GM19240 (cell line): ENCODE data around the gene KCNQ1.

Experiments
- DNase-seq: peaks from one replicate; pipeline ENCODE4 v3.0.0; 2011; ENCODE audit warnings: low spot score; ENCODE audit not compliant: insufficient read length

Gene KCNQ1

DNA sequence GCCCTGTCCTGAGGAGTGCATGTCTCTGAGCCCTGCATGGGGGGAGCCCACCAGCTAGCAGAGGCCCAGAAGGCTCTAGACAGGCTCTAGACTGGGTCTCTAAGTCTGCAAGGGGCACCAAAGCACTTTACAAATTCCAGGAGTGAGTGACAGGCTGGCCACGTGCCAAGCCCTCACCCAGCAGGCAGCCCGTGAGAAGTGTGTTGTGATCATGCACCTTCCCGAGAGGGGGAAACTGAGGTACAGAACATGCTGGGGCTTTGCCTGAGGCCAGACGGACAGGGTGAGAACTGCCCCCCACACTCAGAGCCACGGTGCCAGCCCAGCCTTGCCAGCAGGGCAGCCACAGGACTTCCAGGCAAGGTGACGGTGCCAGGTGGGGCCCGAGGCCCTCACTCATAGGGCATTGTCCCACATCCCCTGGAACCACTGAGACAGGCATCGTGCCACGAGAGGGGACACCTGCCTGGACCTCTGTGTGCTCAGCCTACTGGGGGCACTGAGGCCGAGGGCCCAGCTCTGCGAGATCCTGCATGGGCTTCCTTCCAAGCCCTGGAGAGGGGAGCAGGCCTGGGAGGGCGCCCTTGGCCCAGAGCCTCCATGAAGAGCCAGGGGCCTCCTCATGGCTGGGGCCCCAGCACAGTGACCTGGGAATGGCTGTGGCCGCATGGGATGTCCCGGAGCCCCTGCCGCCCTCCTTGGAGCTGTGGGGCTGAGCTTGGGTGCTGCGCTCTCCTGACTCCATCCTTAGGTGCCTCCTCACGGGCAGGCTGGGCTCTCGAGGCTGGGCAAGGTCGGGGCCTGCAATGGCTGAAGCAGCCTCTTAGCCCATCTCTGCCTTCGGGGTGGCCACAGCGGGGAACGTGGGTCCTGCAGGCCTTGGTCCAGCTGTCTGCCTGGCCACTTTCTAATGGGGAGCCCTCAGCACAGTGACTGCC is 133.5 kb downstream of the KCNQ1 start:
- no peak for DNase-seq

- no peak for DNase-seq
Observed at GRCh38 chr11:2578929-2579270, 134.1 kb downstream of the KCNQ1 start.

GRCh38 chr11:2579315-2580060 is 134.7 kb downstream of the KCNQ1 start:
- no peak for DNase-seq

DNA sequence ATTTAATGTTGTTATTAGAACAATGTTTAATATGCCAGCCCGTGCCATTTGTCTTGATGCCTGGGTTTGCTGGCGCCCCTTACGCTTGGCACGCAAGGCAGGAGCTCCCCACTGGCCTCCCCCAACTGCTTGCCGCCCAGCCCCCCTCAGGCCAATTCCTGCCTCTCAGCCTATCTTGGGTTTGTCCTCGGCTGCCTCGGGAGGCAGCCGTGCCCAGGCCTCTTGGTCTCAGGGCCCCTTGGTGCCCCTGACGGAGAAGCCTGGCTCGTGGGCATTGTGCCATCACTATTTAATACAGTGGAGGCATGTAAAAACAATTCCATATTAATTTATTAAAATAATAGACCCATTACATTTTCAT is 135.2 kb downstream of the KCNQ1 start:
- DNase-seq = no peak

GRCh38 chr11:2580571-2581001 is 135.8 kb downstream of the KCNQ1 start:
- no peak for DNase-seq

GRCh38 chr11:2581151-2581930 is 136.5 kb downstream of the KCNQ1 start:
- no peak for DNase-seq

DNA sequence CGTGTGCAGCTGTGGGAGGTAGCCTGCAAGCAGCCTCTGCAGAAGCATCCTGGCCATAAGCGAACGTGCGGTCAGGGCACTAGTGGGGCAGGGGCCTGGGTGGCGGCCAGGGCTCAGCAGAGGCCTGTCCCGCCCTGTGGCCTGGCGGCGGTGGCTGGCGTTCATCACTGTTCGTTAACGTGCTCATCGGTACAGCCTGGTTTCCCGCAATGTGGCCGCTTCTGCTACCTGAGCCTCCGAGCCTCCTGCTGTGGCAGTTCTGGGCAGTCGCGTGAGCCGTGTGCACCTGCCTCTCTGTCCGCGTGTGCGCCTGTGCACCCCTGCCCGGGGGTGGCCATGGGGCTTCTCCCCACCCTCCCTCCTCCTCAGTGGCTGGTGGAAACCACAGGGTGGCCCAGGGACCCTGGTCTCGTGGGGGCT is 137.1 kb downstream of the KCNQ1 start:
- no peak for DNase-seq

- DNase-seq = no peak
Observed at GRCh38 chr11:2582351-2582945, 137.6 kb downstream of the KCNQ1 start.

GRCh38 chr11:2582946-2583604 is 138.3 kb downstream of the KCNQ1 start:
- no peak for DNase-seq

- no peak for DNase-seq
Observed at GRCh38 chr11:2583605-2583958, 138.8 kb downstream of the KCNQ1 start.

GRCh38 chr11:2584434-2584811 is 139.6 kb downstream of the KCNQ1 start:
- no peak for DNase-seq

DNA sequence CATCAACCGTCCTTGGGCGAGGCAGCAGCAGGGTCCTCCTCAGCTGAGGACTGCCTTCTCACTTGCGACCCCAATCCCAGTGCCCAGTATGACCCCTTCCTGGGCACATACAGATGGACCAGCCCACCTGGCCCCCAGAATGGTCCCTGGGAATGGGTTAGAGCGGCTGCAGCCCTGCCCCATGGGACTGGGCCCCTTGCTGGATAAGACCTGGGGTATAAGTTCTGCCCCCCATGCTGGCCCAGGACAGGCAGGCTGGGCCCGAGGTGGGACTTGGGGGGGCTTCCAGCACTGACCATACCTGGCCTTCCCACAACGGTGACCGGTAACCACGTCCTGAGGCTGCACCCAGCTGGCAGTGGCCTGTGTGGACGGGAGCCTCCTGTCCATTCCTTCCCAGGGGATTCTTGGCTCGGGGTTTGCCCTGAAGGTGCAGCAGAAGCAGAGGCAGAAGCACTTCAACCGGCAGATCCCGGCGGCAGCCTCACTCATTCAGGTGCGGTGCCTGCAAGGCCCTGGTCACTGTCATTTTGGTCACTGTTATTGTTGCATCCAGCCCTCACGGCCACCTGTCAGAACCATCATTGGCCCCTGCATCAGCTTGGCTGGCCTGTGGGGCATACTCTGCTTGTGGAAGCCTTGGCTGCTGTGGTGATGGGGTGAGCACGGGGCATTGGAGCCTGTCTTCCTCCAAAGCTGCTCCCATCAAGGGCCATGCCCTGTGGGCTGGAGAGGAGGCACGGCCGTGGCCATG is 140.2 kb downstream of the KCNQ1 start:
- DNase-seq = no peak

DNA sequence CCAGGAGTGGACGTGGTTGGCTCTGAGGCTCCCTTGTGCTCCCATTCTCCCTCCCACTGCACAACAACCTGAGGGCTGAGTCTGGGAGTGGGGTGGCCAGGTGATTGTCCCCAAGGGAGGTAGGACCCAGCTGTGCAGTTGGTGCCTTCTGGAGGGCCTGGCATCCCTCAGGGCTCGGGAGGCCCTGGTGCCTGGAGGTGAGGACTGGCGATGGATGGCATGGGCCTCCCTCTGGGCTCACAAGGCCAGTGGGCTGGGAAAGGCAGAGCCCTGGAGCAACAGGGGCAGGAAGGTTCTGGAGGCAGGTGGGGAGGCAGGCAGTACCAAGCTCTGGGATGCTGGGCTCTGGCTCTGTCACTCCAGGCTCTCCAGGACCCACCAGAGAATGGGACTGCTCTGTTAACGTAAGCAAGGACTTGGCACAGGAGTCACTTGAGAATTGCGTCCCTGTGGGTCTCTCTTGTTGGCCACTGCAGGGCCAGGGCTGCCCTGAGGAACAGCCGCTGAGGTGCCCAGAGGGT is 140.8 kb downstream of the KCNQ1 start:
- no peak for DNase-seq

DNA sequence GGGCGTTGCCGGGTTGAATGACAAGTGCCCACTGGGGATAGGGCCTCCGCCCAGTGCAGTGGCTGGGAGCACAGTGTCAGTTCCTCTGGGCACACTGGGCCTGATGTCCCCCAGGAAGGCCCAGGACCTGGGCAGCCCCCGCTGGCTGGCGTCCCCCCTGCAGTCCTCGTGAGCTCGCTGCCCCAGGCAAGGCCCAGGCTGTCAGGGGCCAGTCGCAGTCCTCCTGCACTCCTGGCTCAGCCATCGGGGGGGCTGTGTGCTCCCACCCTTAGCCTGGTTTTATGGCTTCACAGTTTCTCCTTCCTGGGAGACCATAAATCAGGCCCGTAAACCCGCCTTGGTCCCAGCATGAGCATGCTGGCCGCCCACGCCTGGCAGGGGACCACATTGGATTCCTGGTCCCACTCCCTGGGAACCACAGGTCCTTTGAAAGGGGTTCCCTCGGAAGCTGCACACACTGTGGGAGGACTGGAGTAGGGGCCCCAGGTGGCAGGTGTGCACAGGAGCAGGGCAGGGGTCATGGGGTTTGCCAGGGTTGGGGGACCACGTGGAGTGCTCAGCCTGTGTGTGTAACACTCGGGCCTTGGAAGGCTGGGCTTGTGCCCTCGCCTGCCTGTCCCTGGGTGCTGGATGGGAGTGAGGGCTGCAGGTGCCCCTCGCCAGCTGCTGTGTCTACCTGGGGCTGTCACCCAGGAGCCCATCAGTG is 141.4 kb downstream of the KCNQ1 start:
- no peak for DNase-seq

- no peak for DNase-seq
Observed at GRCh38 chr11:2586793-2587131, 142.0 kb downstream of the KCNQ1 start.

DNA sequence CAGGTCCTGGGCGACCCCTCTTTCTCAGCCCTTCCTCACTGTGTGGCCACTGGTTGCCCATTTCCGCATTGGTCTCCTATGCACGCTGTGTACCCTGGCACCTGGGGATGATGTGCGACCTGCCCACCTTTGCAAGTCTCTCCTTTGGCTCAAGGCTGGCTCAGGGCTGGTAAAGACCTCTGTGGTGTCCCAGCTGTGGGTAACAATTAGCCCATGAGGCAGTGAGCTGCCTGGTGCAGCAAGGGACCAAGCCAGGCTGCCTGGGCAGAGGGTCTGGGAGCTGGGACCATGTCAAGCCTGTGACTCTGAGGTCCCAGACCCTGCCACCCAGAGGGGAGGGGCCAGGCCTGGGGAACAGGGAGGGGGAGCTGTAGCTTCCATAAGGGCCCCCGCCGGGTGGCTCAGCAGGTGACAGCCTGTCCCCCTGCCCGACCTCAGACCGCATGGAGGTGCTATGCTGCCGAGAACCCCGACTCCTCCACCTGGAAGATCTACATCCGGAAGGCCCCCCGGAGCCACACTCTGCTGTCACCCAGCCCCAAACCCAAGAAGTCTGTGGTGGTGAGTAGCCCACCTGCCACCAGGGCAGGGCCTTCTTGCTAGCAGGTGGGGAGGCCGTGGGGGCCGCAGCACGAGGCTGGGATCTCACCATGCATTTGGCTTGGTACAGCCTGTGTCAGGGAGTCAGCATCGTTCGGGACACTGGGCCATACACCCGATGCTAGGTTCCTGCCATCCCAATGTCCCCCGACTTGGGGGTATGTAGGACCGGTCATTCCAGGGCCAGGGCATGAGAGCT is 142.5 kb downstream of the KCNQ1 start:
- no peak for DNase-seq

- DNase-seq = no peak
Observed at GRCh38 chr11:2587976-2588748, 143.4 kb downstream of the KCNQ1 start.
